Inflammatory macrophage (primary cell): ENCODE data around the gene MORN5.

Experiments
- DNase-seq, 2 donors: peaks; one replicate each; pipeline ENCODE4 v3.0.0-alpha.2; 2020 to 2022

The MORN5 gene

DNA sequence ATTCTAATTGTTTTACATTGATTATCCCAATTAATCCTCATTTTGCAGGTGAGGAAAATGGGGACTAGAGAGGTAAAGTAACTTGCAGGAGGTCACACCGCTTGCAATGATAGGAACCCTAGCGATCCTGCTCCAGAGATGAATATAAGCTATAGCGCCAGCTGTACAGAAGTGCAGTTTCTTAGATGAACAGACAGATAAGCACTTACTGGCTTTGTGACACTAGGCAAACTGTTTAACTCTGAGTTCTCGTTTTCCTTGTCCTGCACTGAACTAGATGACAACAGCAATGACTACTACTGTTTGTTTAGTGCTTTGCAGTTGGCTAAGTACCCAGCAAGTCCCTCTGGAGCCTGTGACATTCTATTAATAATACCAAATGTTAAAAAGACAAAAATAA is 57.9 kb downstream of the MORN5 start:
- DNase-seq = no peak

DNA sequence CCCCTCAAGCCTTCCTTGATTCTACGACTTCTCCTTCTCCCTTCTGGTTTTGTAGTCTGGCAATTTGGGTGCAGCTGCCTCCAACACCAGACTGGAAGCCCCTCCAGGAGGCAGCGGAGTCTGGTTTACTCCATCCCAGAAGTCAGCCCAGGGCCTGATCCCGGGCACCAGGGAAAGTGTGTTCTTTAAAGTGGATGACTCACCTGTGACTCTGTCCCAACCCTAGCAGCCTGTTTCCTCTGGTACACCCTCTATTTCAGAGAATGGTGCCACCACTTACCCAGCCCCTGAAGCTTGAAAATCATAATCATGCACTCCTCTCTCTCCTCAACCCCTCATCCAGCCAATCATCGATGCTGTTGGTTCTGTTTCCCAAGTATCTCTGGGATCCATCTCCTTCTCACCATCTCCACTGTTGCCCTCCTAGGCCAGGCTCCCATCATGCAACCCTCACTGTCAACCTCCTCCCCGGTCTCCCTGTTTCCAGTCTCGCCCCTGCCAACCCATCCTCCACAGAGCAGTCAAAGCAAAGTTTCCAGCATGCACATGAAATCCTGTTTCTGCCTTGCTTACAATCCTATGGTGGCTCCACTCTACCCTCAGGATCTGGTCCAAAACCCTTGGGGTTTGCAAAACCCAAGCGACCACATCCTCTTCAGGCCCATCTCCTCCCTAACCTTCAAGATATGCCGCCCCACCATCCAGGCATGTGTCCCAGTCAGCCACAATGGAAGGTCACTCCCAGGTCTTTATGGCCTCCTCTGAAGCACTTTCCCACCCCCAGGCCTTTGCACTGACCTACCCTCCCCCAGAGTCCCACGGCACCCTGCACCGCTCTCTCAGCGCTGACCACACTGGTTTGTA is 58.6 kb downstream of the MORN5 start:
- no peak for DNase-seq

DNA sequence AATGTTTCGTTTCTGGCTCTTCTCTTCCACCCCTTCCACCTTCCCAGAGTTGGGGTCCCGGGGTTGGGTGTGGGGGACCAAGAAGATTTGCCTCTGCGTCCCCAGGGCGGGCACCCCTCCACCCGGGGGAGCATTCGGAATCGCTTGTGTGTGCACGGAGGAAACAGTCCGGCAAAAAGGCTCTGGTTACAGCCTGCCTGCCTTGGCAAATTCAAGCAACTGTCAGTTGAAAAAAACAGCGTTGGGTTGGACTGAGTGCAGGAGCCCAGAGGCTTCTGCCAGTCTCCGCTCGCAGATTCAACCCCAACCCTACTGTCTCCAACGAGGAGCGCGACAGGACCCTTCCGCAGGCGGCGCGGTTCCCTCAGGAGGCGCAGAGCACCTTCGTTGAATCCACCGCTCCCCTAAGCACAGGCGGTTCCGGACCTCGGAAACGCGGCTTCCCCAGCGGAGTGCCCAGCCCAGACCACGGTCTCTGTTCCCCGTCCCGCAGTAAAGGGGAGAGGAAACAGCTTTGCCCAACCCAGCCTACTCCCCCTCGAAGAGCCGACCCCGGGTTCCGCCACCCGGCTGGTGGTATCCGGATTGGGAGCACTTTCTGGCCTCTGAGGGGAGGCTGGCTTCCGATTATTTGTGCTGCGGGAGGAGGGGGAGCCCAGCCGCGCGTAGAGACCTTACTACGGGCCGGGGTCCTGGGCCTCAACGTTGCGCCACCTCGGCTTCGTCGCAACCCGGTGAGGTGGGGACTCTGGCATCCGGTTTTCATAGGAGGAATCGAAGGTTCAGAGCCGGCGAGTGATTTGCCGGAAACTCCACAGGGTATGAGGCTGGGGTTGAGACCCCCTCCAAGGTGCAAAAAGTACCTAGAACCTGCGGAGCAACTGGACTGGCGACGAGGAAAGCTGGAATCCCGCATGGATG is 59.5 kb downstream of the MORN5 start:
- DNase-seq = no peak

DNA sequence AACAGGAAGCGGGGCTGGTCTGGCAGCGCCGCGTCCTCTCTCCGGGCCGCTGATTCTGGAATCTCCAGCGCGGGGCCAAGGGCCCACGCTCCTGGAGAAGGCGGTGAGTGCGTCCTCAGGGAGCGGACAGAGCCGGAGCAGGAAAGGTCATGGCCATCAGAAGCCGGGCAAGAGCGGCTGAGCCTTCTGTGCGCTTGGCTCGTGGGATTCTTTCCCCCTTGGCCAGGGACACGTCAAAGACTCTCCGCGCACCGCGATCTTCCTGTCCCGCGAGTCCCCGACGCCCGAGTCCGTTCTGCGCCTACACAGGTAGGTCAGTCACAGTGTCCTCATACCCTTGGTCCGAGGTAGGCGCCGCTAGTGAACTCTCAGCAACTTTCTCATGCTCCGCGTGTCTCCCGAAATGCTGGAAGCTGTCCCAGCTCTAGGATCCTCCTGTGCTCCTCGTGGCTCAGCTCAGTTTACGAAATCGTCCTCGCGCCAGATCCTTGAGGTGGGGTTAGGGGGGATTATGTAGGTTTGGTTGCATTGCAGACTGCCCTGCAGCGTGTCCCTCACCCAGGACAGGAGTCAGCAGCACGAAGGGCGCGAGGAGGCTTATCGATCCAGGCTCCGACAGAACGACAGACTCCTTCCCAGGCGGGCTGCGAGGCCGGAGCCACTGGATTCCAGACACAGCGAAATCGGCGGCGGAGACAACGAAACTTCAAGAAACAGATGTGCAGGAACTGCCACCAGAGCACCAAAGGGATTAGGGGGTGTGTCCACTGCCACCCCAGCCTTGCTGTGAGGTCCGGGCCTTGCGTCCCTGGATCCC is 60.4 kb downstream of the MORN5 start:
- DNase-seq = no peak

DNA sequence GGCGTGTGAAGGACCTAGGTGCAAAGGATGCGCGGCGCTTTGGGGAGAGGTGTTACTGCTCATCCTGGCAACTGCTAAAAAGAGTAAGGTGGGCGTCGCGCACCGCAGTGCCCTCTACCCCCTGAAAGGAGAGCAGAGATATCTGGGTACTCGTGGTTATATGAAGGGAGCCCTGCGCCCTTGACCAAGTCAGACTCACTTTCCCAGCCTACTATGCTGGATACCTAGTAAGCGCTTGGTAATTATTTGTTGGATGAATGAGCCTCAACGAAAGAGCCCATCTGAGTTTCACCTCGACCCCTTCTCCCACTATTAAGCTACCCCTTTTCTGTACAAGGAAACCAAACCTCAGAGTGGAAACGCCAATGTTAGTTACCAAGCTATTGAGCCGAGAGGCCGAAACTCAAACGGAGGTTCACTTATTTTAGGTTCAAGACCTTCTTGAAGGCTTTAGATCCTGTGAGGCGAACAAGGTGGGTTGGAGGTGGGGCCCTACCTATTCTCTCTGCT is 61.0 kb downstream of the MORN5 start:
- no peak for DNase-seq

DNA sequence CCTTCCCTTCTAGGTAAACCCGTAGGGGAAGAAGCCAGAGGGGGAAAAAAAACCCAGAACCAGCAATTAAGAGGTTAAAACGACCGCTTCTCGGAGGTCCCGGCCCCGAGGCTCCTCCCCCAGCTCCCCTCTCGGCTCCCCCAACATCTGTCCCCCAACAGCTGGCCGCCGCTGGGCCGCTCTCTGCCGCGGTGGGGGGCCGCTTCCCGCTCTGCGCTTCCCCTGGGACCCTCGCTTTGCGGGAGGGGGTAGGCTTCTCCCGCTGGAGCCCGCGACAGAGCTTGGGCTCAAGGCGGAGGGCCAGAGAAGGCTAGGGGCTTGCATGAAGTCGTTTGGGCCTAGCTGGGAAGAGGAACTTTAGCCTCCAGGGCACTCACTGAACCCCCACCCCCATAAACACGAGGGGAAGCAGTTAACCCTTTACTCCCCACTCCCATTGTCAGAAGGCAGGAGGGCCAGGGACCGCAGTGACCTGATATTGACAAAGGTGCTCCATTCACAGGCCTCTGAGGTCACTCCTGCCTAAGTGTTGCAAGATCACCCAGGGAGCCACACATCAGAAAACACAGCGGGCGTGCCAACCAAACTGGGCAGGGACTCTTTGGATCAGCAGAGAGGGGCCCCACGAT is 61.6 kb downstream of the MORN5 start:
- no peak for DNase-seq

DNA sequence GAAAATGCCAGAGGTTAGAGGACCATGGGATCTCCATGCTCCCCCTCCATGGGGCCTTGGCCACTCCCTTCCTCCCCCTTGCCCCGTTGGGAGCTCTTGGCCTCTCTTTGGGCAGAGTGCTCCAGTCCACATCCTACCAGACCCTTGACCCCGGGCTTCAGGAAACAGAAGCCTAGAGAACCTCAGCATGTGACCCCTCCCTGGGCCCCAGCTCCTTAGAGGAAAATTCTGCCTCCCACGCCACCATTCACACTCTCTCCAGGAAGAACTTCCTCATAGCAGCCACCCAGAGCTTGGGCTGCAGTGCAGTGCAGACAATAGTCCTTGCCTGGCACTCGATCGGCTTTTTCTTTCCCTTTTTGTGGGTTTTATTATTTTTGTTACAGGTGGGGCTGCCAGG is 63.1 kb downstream of the MORN5 start:
- peak; percentile 34 to 62 for DNase-seq

DNA sequence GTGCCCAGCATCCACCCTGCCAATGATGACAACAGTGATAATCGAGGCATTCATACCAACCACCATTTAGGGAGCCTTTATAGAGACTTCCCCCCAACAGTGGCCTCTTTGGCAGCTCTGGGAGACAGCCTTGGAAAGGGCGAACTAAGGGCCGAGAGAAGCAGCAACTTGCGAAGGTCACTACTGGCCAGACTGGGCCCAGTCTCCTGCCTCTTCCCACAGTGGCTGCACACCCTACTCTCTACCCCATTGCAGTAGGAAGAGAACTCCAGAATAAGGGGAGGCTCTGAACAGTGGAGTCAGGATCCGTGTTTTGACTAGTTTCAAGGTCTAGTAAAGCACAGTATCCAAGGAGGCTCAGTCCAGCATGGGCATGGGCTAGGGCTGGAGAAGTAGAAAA is 63.7 kb downstream of the MORN5 start:
- DNase-seq = no peak

DNA sequence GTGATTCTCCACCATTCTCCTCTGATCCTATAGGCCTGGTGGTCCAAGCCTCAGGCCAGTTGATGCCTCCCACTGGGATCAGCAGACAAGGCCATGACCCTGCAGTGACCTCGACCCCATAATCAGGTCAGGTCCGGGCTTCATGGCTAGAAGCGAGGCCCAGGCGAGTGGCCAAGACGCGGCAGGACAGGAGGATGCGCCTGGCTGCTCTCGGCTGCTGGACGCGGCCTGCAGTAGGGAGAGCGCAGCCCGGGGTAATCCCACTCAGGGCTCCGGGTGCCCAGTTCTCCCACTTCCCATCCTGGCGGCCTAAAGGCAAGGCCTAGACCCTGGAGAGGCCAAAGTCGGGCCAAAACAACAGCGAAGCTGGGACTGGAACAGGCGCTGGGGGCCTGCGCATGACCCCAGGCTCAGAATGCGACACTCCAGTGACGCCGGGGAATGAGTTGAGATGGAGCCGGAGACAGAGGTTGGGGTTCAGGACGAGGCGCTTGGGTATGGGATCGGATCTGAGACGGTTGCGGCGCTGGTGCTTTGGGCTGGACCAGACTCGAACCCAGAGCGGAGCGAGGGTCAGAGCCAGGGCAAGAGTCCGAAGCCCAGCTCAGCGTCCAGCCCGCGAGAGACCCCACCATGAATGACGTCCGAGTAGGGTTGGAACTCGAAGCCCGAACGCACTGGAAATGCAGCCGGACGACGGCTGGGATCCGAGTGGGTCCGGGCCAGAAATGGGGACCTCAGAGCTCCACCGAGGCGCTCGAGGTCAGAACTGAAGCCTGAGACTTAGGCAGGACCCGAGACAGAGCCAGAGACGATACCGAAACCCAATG is 65.8 kb downstream of the MORN5 start:
- DNase-seq = no peak

DNA sequence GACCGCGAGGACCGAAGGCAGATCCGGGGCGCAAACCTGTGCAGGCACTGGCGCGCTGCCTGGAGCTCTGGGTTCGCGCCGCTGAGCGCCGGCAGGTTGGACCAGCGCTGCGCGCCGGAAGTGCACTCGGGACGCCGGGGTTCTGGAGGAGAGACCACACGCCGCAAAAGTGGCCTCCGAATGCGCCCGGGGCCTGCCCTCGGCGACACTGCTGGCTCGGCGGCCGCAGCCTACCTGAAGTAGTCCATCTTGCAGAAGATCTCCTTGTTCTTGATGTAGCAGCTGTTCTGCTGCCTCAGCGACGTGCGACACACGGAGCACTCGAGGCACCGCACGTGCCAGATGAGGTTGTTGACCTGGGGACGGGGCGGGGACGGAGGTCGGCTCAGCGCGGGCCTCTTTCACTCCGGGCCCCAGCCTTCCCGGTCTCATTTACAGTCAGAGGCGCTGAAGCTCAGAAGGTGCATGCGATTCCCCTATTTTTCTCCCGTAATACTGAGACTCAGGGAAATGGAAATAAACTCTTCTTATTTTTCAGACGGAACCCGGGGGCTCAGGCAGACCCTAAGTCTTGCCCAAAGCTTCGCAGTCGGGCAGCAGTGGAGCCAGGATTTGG is 66.5 kb downstream of the MORN5 start:
- no peak for DNase-seq

DNA sequence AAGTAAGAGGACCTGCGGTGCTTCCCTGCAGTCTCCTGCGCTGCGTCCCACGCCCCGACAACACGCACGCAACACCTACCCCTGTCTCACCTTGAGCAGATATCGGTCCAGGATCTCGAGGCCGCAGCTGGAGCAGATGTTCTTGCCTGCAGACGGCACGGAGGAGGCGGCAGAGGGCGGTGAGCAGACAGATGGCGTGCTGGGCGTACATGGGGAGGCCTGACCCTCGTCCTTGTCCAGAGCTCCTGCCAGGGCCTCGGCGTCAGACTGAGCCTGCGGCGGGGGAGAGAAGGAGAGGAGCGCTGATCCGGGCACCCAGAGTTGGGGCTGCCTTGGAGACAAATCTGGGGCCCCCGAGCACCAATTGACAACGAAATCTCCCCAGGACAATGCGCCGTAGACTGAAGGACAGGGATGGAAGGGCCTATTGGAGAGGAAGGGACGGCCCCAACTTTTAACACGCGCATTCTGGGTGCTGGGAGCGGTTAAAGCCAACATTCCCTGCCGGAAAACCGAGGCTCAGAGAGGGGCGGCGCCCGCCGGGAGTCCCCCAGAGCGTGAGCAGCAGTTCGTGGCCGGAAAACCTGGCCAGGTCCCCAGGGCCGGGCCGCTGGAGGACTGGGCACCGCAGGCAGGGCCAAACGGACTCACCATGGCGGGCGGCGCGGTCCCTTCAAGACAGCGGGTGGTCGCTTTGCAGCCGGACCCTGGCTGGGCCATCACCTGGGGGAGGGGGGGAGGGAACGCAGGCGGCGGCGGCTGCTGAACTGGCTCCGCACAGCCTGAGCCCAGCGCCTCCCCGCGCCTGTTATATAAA is 67.3 kb downstream of the MORN5 start:
- no peak for DNase-seq

DNA sequence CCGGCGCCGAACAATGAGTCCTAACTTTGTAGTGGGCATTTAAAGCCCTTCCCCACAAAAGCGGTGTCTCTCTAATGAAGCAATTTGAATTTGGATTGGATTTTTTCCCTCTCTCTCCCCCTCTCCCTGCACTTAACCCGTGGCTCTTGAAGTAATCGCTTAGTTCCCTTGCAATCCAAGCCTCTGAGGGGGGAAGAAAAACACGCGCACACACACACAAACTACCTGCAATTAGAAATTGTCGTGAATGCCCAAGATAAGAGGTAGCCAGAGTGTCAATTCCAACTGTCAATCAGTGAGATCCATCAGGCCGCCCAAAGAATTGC is 67.8 kb downstream of the MORN5 start:
- no peak for DNase-seq

DNA sequence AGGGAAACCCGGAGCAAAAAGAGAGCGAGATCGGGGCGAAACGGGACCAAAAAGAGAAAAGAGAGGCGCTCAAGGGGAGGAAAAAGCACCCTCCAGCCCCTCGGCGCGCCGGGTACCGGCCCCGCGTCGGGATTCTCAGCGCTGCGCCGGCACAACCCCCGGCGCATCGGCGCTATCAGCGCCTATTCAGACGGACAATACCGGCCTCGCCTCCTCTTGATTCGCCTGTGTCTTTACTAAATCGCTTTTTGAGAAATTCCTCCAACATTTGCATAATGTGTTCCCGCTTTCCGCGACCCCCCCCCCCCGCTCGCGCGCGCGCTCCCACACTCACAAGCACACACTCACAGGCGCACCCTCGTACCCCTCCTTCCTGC is 68.5 kb downstream of the MORN5 start:
- no peak for DNase-seq

DNA sequence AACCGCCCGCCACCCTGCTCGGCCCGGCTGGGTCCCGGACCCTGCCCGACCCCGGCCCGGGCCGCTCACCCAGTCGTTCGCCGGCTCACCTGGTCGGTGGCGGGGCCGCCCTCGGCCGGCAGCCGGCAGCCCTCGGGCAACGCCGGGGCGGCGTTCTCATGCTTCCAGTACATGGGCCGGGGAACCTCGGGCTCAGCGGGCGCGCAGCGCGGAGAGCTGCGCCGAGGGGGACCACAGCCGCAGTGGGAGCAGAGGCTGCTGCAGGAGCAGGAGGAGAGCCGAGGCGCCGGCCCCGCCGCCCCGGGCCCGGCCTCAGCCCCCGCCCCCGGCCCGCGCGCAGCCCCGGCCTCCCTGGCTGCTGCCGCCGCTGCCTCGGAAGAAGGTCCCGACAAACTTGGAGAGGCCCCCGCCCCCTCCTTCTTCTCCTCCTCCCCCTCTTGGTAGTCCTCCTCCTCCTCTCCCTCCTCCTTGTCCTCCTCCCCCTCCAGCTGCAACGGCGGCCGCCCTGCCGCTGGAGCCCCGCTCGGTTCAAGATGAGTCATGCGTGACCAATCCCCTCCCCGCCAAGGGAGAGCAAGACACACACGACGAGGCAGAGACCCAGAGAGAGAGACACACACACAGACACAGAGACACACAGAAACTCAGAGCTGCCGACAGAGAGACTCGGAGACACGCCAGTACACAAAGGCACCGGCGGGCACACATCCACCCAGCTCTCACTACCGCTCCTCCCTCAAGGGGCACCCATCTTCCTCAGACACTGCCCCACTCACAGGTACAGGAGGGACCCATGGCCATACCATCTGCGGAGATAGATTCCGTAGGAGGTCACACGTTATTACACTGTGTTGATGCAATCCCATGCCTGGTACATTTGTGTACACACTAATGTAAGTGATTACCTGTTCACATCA is 69.1 kb downstream of the MORN5 start, which contains the start of gene LHX6:
TSS of gene LHX6 (minus strand) at position 390 of the 917 bp plus-strand sequence. CDS start at position 173, 217 bp downstream.
- DNase-seq = no peak

DNA sequence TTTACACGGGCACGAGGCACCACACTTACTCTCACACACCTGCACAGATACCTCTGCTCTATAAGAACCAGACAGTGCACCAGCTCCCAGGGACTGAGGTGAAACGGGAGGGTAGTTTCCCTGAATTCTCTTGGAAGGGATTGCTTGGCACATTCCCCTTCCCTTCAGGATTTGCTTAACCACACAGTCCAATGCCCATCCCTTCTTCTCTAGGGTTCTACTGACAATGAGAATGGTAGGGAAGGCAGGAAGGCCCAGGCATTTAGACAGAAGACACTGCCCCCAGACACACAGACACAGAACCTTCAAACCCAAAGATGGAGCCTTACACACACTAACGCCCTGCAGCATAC is 69.8 kb downstream of the MORN5 start:
- DNase-seq = no peak

DNA sequence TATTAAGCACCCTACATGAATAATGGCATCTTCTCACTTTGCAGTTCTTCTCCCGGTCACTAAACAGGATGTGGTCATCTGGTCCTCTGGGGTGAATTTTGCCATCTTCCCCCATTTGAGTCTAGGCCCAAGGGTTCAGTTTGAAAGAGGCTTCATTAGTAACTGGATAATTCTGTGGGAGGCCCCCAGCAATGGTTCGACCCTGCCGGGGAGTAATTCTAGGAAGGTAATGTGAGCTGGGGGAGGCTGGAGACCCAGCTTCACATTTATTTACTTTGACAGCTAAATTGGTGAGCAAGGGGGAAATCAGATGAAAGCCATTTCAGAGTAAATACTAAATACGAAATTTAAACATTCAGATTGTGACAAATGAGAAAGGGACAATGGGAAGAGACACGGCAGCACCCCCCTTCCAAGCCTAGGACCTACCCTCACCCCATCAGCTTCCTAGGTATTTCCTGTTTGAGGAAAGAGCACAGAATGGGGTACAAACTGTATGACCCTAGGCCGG is 73.1 kb downstream of the MORN5 start:
- no peak for DNase-seq

DNA sequence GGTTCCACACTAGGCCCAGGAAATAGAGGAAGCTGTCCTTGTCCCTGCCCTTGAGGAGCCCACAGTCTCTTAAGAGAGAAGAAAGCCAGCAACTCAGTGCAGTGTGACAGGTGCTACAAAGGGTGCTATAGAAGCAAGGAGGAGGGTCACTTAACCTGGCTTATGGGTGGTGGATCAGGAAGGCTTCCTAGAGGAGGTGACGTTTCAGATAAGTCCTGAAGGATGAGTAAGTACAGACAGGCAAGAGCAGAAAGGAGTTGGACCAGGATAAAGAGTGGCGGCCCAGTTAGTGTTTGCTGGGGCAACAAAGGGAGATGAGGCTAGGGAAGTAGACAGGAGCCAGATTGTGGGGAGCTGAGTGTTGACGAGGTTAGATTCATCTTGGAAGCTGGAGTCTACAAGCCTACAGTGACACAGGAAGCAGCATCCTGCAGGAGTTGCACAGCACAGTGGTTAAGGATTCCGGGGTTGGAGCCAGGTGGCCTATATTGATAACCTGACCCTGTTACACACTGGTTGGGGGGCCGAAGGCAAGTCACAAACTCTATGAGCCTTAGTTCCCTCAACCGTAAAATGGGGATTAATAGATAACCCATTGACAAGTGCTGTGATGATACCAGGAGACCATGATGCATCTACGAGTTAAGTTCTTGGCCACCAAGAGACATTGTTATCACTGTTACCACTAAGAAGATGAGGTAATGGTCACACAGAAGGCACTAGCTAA is 74.5 kb downstream of the MORN5 start:
- no peak for DNase-seq

DNA sequence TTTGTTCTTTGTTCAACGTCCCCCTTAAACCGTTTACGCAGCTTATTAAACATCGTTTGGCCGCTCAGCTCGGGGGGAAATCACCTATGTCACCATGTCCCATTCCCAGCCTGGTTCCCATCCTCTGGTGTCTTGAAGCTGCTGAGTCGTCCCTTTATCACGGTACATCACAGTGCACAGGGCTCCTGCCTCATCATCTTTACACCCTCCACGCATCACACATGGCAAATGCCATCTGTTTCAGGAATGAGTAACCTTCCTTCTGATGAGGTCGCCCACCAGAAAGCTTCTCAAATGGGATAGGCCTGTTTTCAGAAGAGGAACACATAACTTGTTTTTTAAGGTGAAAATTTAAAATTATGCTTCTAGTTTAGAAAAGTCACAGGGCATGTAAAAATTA is 77.0 kb downstream of the MORN5 start:
- no peak for DNase-seq
